Measurements from ENCODE around the gene TAF5L. TPM values are rescaled to one million over a fixed set of nuclear protein-coding genes. Genes with fewer than 3 reads are reported as not detected.
A peak's percentile ranks its signal among the peaks of the same experiment; 100 is the strongest.

Gene TAF5L
- 10 to 100 TPM; 26.5 to 30.7 TPM for total RNA-seq

DNA sequence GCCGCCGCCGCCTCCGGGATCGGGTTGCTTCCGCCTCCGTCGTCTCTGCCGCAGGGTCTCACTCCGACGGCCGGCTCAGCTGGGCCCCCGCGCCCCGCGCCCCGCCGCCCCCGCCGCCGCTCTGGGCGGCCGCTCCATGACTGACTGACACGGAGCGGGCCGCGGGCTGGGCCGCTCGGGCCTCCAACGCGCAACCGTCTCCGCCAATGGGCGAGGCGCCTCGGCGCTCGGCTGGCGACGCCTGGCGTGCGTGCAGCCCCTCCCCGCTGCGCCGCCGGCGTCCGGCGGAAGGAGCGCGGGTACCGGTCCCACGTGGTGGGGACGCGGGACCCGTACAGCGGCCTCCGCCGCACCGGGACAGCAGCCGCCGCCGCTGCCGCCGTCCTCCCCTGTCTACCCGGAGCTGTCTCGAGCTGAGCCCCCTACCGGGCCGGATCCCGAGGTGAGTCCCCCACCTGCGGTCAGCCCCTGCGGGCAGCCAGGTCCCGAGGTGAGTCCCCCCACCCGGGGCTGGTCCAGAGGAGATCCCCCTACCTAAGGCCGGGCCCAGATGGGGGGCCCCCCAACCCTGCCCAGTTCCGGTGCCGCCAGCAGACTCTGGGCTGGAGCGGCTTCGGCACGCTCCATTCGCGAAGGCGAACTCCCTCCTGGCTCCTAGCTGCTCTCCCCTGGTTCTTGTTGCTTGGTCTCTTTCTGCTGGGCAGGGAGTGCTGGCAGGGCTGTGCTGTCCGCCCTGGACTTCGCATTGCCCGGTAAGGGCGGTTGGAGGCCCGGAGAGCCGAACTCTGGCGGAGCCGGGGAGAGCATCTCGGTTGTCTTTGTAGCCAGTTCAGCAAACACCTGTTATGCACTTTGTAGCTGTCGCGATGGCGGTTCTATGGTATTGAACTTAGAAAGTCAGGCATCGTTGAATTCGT is at the start of gene TAF5L, which contains the start of gene URB2:
TAF5L (minus strand) TSS at position 208 of the 917 bp plus-strand sequence. CDS start 11,640 bp downstream, outside the sequence.
URB2 (plus strand) TSS at position 333 of the 917 bp plus-strand sequence. CDS start 1,387 bp downstream, outside the sequence.
- Mint-ChIP-seq H3K9me3 (no peaks in the 10 kb centered on the region), H3K36me3 (peaks cover 16% of the 10 kb centered on the region), H3K27ac (peak within 1 kb of the TSS; percentile 82 to 96), H3K4me1 (ENCODE audit: low read depth in 2 of 2) (peaks cover 34 to 49% of the 10 kb centered on the region in 2 donors), H3K4me3 (peak within 1 kb of the TSS; percentile 97), H3K27me3 (no peaks in the 10 kb centered on the region)
- DNase-seq (ENCODE audit: low spot score) (peak; percentile 92), ATAC-seq (peak; percentile 96 to 97)

DNA sequence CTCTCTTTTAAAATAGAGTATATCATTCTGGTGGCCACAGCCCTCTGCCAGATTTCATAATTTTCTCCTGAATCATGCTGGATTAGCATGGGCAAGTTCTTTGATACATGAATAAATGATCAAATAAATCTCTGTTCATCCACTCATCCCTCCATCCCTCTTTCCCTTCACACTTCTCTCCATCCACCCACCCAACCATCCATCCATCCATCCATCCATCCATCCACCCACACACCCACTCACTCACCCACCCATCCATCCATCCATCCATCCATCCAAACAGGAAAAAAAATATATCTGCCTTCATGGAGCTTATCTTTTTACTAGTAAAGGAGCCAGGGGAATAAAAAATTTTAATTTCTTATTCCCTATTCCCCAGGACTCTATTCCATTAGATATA is 49.5 kb upstream of the TAF5L start:
- ATAC-seq = no peak
- Mint-ChIP-seq H3K27me3 (peaks cover 6 to 8% of the 10 kb centered on the region in 2 donors), H3K9me3 (no peaks in the 10 kb centered on the region), H3K36me3 (no peaks in the 10 kb centered on the region), H3K4me3 (no peak overlapping the region), H3K4me1 (ENCODE audit: low read depth in 2 of 2) (no peaks in the 10 kb centered on the region), H3K27ac (no peak overlapping the region)
- no peak for DNase-seq (ENCODE audit: low spot score)

DNA sequence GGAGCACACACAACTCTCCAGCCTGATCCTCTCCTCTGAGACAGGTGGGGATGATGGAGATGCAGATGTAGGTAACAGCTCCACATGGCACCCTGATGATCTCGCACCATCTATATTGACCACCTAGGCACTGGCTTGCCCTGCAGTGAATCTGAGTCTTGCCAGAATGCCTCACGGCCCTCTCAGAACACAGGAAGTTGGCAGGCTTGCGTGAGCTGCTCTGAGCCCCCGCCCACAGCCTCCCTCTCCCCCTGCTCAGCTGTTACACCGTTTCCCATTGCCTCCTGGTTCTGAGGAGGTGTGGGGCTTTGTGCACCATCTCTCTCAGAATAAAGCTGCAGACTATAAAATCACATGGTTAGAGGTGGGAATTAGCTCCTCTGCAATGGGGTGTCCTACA is 48.1 kb upstream of the TAF5L start:
- Mint-ChIP-seq H3K9me3 (no peaks in the 10 kb centered on the region), H3K4me3 (no peak overlapping the region), H3K4me1 (ENCODE audit: low read depth in 2 of 2) (no peaks in the 10 kb centered on the region), H3K27me3 (peaks cover 0 to 1% of the 10 kb centered on the region in 2 donors), H3K36me3 (no peaks in the 10 kb centered on the region), H3K27ac (no peak overlapping the region)
- ATAC-seq (no peak), DNase-seq (ENCODE audit: low spot score) (no peak)

DNA sequence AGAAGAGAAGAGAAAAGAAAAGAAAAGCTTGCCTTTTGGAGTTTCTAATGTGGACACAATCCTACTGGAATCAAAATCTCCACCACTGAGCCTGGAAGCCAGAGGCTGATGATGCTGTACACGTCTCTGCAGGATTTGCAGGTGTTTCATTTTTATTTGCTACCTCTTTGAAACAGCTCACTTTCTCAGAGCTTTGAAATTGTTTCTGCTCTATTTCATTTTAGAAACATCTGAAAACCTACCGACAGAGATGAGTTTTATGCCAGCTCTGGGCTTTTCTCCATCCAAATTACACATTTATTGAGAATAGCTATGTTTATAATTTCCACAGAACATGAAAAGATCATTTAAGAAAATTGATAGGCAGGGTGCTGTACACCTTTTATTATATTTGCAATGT is 46.3 kb upstream of the TAF5L start:
- DNase-seq (ENCODE audit: low spot score) = no peak
- ATAC-seq = no peak
- no peak overlapping the region for H3K27ac Mint-ChIP-seq
- no peaks in the 10 kb centered on the region for H3K27me3 Mint-ChIP-seq
- H3K36me3 Mint-ChIP-seq = no peaks in the 10 kb centered on the region
- no peak overlapping the region for H3K4me3 Mint-ChIP-seq
- H3K4me1 Mint-ChIP-seq (ENCODE audit: low read depth in 2 of 2) = no peaks in the 10 kb centered on the region
- no peaks in the 10 kb centered on the region for H3K9me3 Mint-ChIP-seq

DNA sequence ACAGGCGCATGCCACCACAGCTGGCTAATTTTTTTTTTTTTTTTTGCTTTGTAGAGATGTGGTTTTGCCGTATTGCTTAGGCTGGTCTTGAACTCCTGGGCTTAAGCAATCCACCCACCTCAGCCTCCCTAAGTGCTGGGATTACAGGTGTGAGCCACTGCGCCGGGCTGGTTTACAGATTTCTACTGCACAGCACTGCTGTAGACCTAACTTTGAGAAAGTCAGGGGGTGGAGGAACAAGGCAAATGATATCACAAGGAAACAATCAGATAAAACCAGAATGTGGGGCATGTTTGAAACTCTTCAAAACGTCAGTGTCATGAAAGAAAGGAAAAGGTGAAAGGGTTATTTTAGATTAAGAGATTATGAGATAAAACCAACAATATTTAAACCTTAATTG is 45.4 kb upstream of the TAF5L start:
- DNase-seq (ENCODE audit: low spot score) (no peak), ATAC-seq (no peak)
- Mint-ChIP-seq H3K27ac (no peak overlapping the region), H3K4me3 (no peak overlapping the region), H3K9me3 (no peaks in the 10 kb centered on the region), H3K27me3 (no peaks in the 10 kb centered on the region), H3K36me3 (no peaks in the 10 kb centered on the region), H3K4me1 (ENCODE audit: low read depth in 2 of 2) (no peaks in the 10 kb centered on the region)

DNA sequence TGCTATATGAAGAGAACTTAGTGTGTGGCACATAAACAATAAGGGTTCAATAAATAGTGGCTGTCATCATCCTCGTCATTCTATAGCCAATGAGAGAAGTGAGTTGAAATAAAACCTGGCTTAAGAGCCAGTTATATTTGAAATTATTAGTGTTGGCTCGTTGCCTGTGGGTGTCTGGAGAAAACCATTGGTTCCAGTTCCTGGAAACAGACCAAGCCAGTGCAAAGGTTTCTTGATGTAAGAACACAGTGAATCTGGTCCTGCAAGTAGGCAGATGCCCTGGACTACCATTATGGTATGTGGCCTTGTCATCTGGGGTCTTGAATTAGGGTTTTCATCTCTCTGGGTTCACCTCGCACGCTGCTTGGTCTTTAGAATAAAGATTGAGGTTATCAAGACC is 43.4 kb upstream of the TAF5L start:
- no peaks in the 10 kb centered on the region for H3K4me1 Mint-ChIP-seq (ENCODE audit: low read depth in 2 of 2)

DNA sequence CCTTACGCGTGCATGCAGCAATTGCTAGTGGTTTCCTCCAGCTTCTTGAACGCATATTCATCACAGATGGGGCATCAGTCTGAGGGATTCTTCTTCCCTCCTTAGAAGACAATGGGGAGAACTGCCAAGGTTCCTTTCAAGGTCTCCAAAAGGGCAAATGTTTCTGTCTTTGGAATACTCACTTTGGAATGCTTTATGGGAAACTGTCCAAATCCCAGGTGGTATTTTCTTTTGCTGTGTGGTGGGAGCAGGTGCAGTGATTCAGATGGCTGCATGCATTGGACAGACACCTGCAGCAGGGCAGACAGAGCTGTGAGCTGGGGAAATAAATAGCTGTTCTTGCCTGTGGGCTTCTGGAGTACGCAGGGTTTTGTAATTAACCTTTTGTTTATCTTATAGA is 40.7 kb upstream of the TAF5L start:
- Mint-ChIP-seq H3K9me3 (no peaks in the 10 kb centered on the region), H3K27ac (no peak overlapping the region), H3K36me3 (no peaks in the 10 kb centered on the region), H3K27me3 (no peaks in the 10 kb centered on the region), H3K4me3 (no peak overlapping the region), H3K4me1 (ENCODE audit: low read depth in 2 of 2) (no peaks in the 10 kb centered on the region)
- no peak for DNase-seq (ENCODE audit: low spot score)
- ATAC-seq = no peak

More for the DNA sequence above, 43.4 kb upstream of the TAF5L start:
- ATAC-seq = no peak
- DNase-seq (ENCODE audit: low spot score) = no peak
- H3K27me3 Mint-ChIP-seq = no peaks in the 10 kb centered on the region
- H3K9me3 Mint-ChIP-seq = no peaks in the 10 kb centered on the region
- no peak overlapping the region for H3K4me3 Mint-ChIP-seq
- H3K27ac Mint-ChIP-seq = no peak overlapping the region
- no peaks in the 10 kb centered on the region for H3K36me3 Mint-ChIP-seq

DNA sequence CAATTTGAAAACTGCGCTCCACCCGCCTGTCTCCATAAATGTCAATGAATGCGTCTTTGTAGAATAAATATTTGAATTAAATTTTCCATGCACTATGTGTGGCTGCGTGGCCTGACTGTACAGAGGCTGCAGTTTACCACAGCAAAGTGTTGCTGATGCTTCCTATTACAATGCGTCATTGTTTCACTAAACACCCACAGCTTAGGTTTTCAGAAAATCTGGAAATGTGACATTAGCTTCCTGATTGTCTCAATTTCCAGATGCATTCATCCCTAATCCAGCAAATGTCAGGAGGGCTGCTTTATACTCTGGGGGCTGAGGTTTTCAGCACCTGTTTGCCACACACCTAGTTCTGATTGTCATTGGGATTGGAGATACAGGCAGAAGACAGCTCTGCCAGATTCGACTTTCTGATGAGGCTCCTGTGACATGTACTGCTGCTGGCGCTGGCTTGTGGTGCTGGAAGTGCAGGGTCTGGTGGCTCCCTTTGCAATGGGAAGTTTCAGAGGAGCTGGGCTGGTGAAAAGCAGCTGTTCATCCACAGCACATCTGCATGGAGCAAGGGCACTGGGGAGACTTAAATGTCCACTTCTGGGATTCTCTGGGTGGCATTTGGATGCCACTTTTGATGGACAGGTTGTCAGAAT is 40.1 kb upstream of the TAF5L start:
- H3K27me3 Mint-ChIP-seq = no peaks in the 10 kb centered on the region
- DNase-seq (ENCODE audit: low spot score) (no peak), ATAC-seq (no peak)
- H3K9me3 Mint-ChIP-seq = no peaks in the 10 kb centered on the region
- no peaks in the 10 kb centered on the region for H3K36me3 Mint-ChIP-seq
- no peak overlapping the region for H3K27ac Mint-ChIP-seq
- H3K4me3 Mint-ChIP-seq = no peak overlapping the region
- H3K4me1 Mint-ChIP-seq (ENCODE audit: low read depth in 2 of 2) = peaks cover 4 to 5% of the 10 kb centered on the region in 2 donors

DNA sequence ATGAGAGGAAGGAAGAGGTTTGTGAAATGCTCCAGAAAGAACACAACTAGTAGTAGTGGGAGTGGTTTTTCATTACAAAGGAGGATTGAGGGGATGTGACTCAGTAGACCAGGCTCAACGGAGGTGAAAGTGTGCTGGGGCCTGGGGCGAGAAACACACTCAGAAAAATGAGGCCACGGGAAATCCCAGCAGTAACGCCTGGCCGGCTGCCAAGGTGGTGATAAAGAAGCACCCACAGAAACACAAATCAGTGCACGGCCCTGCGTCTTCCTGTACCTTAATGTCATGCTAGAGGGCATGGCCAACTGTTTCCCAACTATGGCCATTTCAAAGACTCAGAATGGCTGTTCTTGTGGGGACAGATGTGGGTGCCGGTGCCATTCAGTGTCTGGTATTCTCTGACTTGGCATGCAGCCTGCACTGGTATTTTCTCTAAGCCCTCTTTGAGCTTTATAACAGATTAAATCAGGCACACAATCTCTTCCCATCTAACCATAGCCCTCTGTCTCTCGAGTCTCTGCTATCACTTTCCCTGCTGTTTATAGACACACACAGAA is 38.3 kb upstream of the TAF5L start:
- peak; percentile 85 for DNase-seq (ENCODE audit: low spot score)
- ATAC-seq = peak; percentile 91 to 93
- Mint-ChIP-seq H3K27me3 (no peaks in the 10 kb centered on the region), H3K4me3 (no peak overlapping the region), H3K9me3 (no peaks in the 10 kb centered on the region), H3K36me3 (peaks cover 5% of the 10 kb centered on the region), H3K27ac (no peak overlapping the region), H3K4me1 (ENCODE audit: low read depth in 2 of 2) (peaks cover 4 to 7% of the 10 kb centered on the region in 2 donors)

DNA sequence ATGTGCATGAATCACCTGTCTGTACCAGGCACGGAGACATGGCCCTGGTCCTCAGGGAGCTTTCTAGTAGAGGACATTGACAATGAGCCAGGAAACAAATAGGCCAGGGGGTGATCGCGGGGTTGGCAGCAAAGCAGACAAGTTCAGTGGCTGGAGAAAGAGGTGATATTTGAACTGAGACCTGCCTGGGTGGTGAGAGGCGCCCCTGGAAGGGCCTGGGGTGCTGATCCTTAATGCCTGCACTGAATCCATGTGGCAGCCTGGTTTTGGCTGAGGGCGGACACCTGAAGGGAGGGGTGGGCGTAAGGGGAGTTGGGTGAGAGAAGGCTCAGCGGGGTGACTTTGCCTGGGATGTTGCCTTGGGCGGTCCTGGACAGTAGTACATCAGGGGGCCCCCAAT is 36.0 kb upstream of the TAF5L start:
- Mint-ChIP-seq H3K9me3 (no peaks in the 10 kb centered on the region), H3K27ac (no peak overlapping the region), H3K4me1 (ENCODE audit: low read depth in 2 of 2) (peaks cover 4 to 7% of the 10 kb centered on the region in 2 donors), H3K4me3 (no peak overlapping the region), H3K27me3 (no peaks in the 10 kb centered on the region), H3K36me3 (peaks cover 9% of the 10 kb centered on the region)
- DNase-seq (ENCODE audit: low spot score) = no peak
- ATAC-seq = no peak

DNA sequence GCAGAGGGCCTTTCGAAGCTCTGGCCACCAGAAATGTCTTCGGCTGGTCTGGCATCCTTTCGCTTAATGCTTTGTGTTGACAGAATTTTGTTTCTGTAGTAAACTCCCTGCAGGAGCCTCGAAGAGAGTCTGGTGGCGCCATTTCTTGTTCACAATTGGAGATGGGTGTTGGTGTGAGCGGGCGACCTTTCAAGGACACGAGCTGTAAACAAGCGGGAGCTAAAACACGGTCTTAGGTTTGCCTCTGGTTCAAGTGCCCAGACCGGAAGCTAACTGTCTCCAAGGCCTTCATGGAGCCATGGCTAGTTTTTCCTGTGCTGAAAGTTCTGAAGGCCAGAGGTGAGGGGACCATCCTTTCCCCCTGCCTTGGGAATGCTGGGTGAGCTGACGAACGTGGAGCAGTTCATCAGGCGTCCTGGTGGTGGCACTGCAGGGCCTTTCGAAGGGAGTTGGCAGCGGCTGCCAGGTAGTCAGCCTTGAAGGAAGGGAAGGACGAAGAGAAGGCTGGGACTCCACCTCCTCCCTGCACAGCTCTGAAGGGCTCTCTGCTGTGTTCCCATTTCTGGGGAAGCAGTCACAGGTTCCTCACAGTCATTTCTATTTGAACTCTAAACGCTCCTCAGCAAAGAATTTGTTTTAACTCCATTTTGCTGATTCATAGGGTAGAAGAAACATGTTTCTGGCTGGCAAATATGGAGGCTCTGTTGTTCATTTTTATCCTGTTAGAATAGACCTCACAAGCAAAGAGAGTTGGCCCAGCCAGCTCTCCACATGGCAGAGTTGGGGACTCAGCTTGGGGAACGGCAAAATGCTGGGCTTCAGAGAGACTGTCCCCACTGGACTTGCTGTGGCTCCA is 35.3 kb upstream of the TAF5L start:
- DNase-seq (ENCODE audit: low spot score) (no peak), ATAC-seq (no peak)
- H3K27ac Mint-ChIP-seq = no peak overlapping the region
- peaks cover 9% of the 10 kb centered on the region for H3K36me3 Mint-ChIP-seq
- no peaks in the 10 kb centered on the region for H3K9me3 Mint-ChIP-seq
- H3K4me1 Mint-ChIP-seq (ENCODE audit: low read depth in 2 of 2) = peaks cover 4 to 7% of the 10 kb centered on the region in 2 donors
- H3K27me3 Mint-ChIP-seq = no peaks in the 10 kb centered on the region
- no peak overlapping the region for H3K4me3 Mint-ChIP-seq

DNA sequence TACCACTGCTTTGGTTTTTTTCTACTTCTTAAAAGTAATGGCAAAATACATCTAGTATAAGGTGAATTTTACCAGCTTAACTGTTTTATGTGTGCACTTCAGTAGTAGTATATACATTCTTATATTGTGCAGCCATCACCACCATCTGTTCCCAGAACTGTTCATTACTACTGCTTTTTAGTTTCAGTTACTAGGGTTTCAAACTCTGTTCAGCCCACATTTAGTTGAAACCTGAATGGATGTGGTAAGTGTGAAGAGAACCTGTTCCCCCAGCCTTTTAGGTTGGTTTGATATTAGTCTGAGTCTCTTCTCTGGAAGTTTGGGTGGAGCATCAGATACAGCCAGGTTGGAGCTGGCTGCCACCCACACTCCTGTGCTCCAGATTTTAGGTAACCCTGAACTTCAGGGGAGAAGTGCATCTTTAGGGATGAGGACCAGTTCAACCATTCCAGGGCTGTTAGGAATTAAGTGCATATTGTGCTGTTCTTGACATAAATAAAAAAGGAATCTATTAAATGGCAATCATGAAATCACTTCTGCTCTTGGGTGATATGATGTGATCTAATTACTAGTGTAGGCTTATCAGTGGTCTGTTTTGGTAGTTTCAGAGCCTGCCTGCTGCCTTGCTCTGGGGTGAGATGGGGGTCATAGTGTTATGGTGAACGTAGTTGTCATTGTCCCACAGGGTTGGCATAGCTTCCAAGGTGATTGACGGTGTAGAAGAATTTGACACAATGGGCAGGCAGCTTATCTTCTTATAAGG is 32.3 kb upstream of the TAF5L start:
- ATAC-seq = no peak

DNA sequence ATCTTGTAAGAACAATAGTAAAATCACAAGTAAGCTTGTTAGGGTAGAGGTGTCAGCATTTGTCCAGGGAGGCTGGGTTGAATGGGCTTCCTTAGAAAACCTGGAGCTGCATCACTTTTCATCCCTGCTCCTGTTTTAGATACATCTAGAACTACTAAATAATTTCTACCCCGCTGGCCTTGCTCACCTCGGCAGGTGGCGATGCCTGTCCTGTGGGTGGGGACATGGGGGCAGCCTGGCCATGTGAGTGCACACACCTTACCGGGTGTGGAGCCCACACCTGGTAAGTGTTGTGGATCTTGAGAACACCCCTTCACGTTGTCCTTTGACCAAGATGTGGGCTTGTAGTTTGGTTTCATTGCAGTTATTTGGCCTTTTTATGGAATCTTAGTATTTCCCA is 29.9 kb upstream of the TAF5L start:
- ATAC-seq = no peak

More for the DNA sequence above, 32.3 kb upstream of the TAF5L start:
- Mint-ChIP-seq H3K36me3 (peaks cover 16% of the 10 kb centered on the region), H3K27ac (no peak overlapping the region), H3K9me3 (no peaks in the 10 kb centered on the region), H3K4me3 (no peak overlapping the region), H3K27me3 (no peaks in the 10 kb centered on the region), H3K4me1 (ENCODE audit: low read depth in 2 of 2) (peaks cover 4 to 7% of the 10 kb centered on the region in 2 donors)
- DNase-seq (ENCODE audit: low spot score) = no peak

More for the DNA sequence above, 29.9 kb upstream of the TAF5L start:
- no peak overlapping the region for H3K4me3 Mint-ChIP-seq
- H3K27me3 Mint-ChIP-seq = no peaks in the 10 kb centered on the region
- H3K9me3 Mint-ChIP-seq = no peaks in the 10 kb centered on the region
- no peaks in the 10 kb centered on the region for H3K4me1 Mint-ChIP-seq (ENCODE audit: low read depth in 2 of 2)
- no peak for DNase-seq (ENCODE audit: low spot score)
- H3K27ac Mint-ChIP-seq = no peak overlapping the region
- peaks cover 16% of the 10 kb centered on the region for H3K36me3 Mint-ChIP-seq
